CD14-positive monocyte (primary cell): Measurements from ENCODE around the gene SMG1. TPM values are rescaled to one million over a fixed set of nuclear protein-coding genes. Genes with fewer than 3 reads are reported as not detected.

Experiments
- DNase-seq, 3 donors: peaks; one replicate each; pipeline ENCODE4 v3.0.0-alpha.2; 2011 to 2022
- H2AFZ ChIP-seq: 2 replicates; pipeline ENCODE4 v1.6.0; 2012; ENCODE audit warnings: mild to moderate bottlenecking, low read depth, low read length, inconsistent platforms; ENCODE audit not compliant: insufficient read depth, poor library complexity, severe bottlenecking
- H3K27ac ChIP-seq, 2 donors: 1 replicate in 1 of 2; 2 replicates in 1 of 2; pipeline ENCODE4 v1.5.1; 2012 to 2013; ENCODE audit warnings: low read length in 2 of 2, control low read depth in 1 of 2, inconsistent platforms in 1 of 2, low read depth in 1 of 2, mild to moderate bottlenecking in 1 of 2
- H3K27me3 ChIP-seq, 2 donors: one replicate each; pipeline versions ENCODE4 v1.6.0 to v1.6.1; 2011 to 2013; ENCODE audit warnings: low read length in 2 of 2; ENCODE audit not compliant: control insufficient read depth in 2 of 2, insufficient read depth in 2 of 2
- H3K36me3 ChIP-seq, 2 donors: replicated peaks in 1 of 2; 1 replicate in 1 of 2; 2 replicates in 1 of 2; pipeline versions ENCODE4 v1.5.1 to v1.6.1; 2012 to 2013; ENCODE audit warnings: low read length in 2 of 2, control low read depth in 1 of 2, inconsistent platforms in 1 of 2, mild to moderate bottlenecking in 1 of 2; ENCODE audit not compliant: insufficient read depth in 2 of 2, control insufficient read depth in 1 of 2
- H3K4me1 ChIP-seq, 2 donors: 1 replicate in 1 of 2; 2 replicates in 1 of 2; pipeline versions ENCODE4 v1.5.1 to v1.6.1; 2012 to 2013; ENCODE audit warnings: low read length in 2 of 2, control low read depth in 1 of 2, inconsistent platforms in 1 of 2, mild to moderate bottlenecking in 1 of 2, moderate library complexity in 1 of 2; ENCODE audit not compliant: insufficient read depth in 2 of 2, control insufficient read depth in 1 of 2
- H3K4me2 ChIP-seq: replicated peaks from 2 replicates; pipeline ENCODE3; 2012; ENCODE audit warnings: low read length, moderate library complexity, mild to moderate bottlenecking; ENCODE audit not compliant: poor library complexity, severe bottlenecking; ENCODE audit errors: extremely low read depth
- H3K4me3 ChIP-seq, 3 experiments: fragments of 200-600 bp in 1 of 3; sonication (generic) in 1 of 3; replicated peaks in 1 of 3; 1 replicate in 2 of 3; 2 replicates in 1 of 3; pipeline ENCODE4 v1.5.1; 2011 to 2013; ENCODE audit warnings: low read length in 3 of 3, mild to moderate bottlenecking in 3 of 3, control low read depth in 2 of 3, low read depth in 2 of 3, inconsistent platforms in 1 of 3, moderate library complexity in 1 of 3
- H3K79me2 ChIP-seq: 2 replicates; pipeline ENCODE4 v1.6.0; 2012; ENCODE audit warnings: mild to moderate bottlenecking, control low read depth, inconsistent platforms, low read length, moderate library complexity; ENCODE audit not compliant: insufficient read depth
- H3K9ac ChIP-seq: 2 replicates; pipeline ENCODE4 v1.6.0; 2017; ENCODE audit warnings: low read length, mild to moderate bottlenecking; ENCODE audit not compliant: insufficient read depth, poor library complexity, severe bottlenecking
- H3K9me3 ChIP-seq, 2 donors: replicated peaks in 1 of 2; 1 replicate in 1 of 2; 2 replicates in 1 of 2; pipeline versions ENCODE4 v1.5.1 to v1.6.1; 2012 to 2013; ENCODE audit warnings: low read length in 2 of 2, control low read depth in 1 of 2; ENCODE audit not compliant: control insufficient read depth in 1 of 2, insufficient read depth in 1 of 2
- H4K20me1 ChIP-seq: 2 replicates; pipeline ENCODE4 v1.6.0; 2012; ENCODE audit warnings: mild to moderate bottlenecking, low read length, control low read depth, moderate library complexity; ENCODE audit not compliant: insufficient read depth
- H3K27ac Mint-ChIP-seq, 7 donors: one replicate each; pipeline ENCODE4 v1.8.0; 2020; ENCODE audit warnings: mild to moderate bottlenecking in 7 of 7, mixed read lengths in 7 of 7, moderate library complexity in 6 of 7, inconsistent platforms in 2 of 7
- H3K27me3 Mint-ChIP-seq, 3 donors: one replicate each; pipeline ENCODE4 v1.8.0; 2021 to 2022; ENCODE audit warnings: low read depth in 3 of 3, mild to moderate bottlenecking in 3 of 3, mixed read lengths in 3 of 3, moderate library complexity in 3 of 3, inconsistent platforms in 1 of 3
- H3K36me3 Mint-ChIP-seq, 2 donors: one replicate each; pipeline ENCODE4 v1.8.0; 2020; ENCODE audit warnings: mixed read lengths in 2 of 2, inconsistent platforms in 1 of 2, mild to moderate bottlenecking in 1 of 2
- H3K4me1 Mint-ChIP-seq: one replicate; pipeline ENCODE4 v1.8.0; 2020; ENCODE audit warnings: mild to moderate bottlenecking, mixed read lengths
- H3K4me3 Mint-ChIP-seq, 2 donors: one replicate each; pipeline ENCODE4 v1.8.0; 2020; ENCODE audit warnings: mild to moderate bottlenecking in 2 of 2, mixed read lengths in 2 of 2, moderate library complexity in 1 of 2
- H3K9me3 Mint-ChIP-seq, 7 donors: one replicate each; pipeline ENCODE4 v1.8.0; 2020 to 2022; ENCODE audit warnings: mixed read lengths in 7 of 7, mild to moderate bottlenecking in 6 of 7, moderate library complexity in 6 of 7, inconsistent platforms in 2 of 7
- WGBS: methylation state at CpG from one replicate; pipeline ENCODE4 v1.1.5; 2013; ENCODE audit warnings: missing lambda C conversion rate; ENCODE audit not compliant: insufficient coverage; 5-methylcytosine and 5-hydroxymethylcytosine counted together
- intact Hi-C, 2 donors: fragments of 100-400 bp; cut with micrococcal nuclease; formaldehyde crosslinking; loops; one replicate each; pipeline versions ENCODE4 v1.15.0 to v1.15.1; 2023
- polyA plus RNA-seq, 3 donors: library from polyadenylated mRNA; depleted of rRNA in 1 of 3; unstranded in 2 of 3; stranded (reverse) in 1 of 3; fragments of 300-500 nt in 2 of 3; fragments of >200 nt in 1 of 3; fragmentation: Illumina TruSeq in 2 of 3; gene quantifications; 1 replicate in 2 of 3; 2 replicates in 1 of 3; pipeline ENCODE4 v1.2.3, GENCODE V29; 2012 to 2021
- TF ChIP-seq, protein P1 (sequence below): fragments of 200-600 bp; IDR thresholded peaks from one replicate; pipeline ENCODE4 v1.8.0; 2022; ENCODE audit warnings: antibody characterized with exemption, mild to moderate bottlenecking

The SMG1 gene
- polyA plus RNA-seq, 3 donors: 2.4 to 31.8 (median 7.1) TPM

DNA sequence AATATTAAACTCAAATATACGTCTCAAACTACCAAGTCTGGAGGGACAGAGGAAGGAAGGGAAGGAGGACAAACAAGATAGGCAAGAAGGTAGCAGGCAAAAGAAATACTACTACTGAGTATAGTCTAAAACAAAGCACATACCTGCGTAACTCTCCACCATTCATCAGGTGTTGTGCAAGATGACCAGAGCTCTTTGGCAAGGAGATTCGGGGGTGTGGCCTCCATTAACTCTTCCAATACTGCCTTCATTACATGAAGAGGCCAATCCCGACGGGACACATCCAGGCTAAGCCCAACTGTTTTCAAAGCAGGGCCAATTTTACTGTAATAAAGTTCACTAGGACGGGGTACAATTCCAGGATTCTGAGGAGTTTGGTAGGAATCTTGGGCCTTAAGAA, 86.7 kb downstream of the SMG1 start:
- no peak for DNase-seq
- peak overlapping the region in 4 of 7 donors; percentile 34 to 60 (median 39) for H3K27ac Mint-ChIP-seq
- Histone ChIP-seq H4K20me1 (peaks cover 10% of the 10 kb centered on the region), H3K79me2 (no peaks in the 10 kb centered on the region), H3K27ac (no peak overlapping the region), H3K27me3 (no peaks in the 10 kb centered on the region), H3K4me3 (no peak overlapping the region), H3K36me3 (peaks cover 96 to 99% of the 10 kb centered on the region in 2 donors), H3K9me3 (peaks cover 10 to 15% of the 10 kb centered on the region in 2 donors), H3K4me2 (no peak overlapping the region), H3K9ac (no peak overlapping the region), H2AFZ (no peak overlapping the region), H3K4me1 (no peaks in the 10 kb centered on the region)
- H3K4me1 Mint-ChIP-seq: no peaks in the 10 kb centered on the region
- TF ChIP-seq, protein P1, sequence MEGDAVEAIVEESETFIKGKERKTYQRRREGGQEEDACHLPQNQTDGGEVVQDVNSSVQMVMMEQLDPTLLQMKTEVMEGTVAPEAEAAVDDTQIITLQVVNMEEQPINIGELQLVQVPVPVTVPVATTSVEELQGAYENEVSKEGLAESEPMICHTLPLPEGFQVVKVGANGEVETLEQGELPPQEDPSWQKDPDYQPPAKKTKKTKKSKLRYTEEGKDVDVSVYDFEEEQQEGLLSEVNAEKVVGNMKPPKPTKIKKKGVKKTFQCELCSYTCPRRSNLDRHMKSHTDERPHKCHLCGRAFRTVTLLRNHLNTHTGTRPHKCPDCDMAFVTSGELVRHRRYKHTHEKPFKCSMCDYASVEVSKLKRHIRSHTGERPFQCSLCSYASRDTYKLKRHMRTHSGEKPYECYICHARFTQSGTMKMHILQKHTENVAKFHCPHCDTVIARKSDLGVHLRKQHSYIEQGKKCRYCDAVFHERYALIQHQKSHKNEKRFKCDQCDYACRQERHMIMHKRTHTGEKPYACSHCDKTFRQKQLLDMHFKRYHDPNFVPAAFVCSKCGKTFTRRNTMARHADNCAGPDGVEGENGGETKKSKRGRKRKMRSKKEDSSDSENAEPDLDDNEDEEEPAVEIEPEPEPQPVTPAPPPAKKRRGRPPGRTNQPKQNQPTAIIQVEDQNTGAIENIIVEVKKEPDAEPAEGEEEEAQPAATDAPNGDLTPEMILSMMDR: no peak
- H3K27me3 Mint-ChIP-seq: peaks cover 0 to 2% (median 0%) of the 10 kb centered on the region in 3 donors
- WGBS: 100% methylated on average over 1 of the region's 6 CpGs
- H3K4me3 Mint-ChIP-seq: no peak overlapping the region
- peaks cover 86 to 100% of the 10 kb centered on the region in 2 donors for H3K36me3 Mint-ChIP-seq
- intact Hi-C loops: no loop called here
- peaks cover 0 to 11% (median 3%) of the 10 kb centered on the region in 7 donors for H3K9me3 Mint-ChIP-seq

DNA sequence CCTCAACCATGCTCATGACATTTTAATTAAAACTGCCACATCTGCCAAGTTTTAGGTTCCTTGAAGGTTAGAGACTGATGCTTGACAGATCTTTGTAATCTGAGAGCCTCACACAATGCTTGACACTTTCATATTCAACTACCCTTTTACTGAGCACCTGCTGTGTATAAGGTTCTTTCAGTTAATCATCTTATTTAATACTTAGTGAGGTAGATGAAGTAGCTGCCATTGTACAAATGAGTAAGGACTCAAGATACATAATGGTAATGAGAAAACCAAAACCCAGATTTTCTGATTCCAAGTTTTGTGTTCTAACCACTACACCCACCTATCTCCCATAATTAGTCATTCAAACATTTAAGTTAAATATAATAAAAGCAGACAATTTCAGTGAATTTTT, 89.5 kb downstream of the SMG1 start:
- peaks cover 84 to 91% of the 10 kb centered on the region in 2 donors for H3K36me3 Mint-ChIP-seq
- H3K9me3 ChIP-seq: peaks cover 10 to 15% of the 10 kb centered on the region in 2 donors
- H3K4me2 ChIP-seq: no peak overlapping the region
- peaks cover 0 to 11% (median 3%) of the 10 kb centered on the region in 7 donors for H3K9me3 Mint-ChIP-seq
- peaks cover 14% of the 10 kb centered on the region for H4K20me1 ChIP-seq
- H3K27ac Mint-ChIP-seq: no peak overlapping the region
- TF ChIP-seq, protein P1: no peak
- intact Hi-C loops: no loop called here
- H3K27me3 ChIP-seq: no peaks in the 10 kb centered on the region
- no peaks in the 10 kb centered on the region for H3K4me1 ChIP-seq
- no peak overlapping the region for H2AFZ ChIP-seq
- DNase-seq: no peak
- H3K36me3 ChIP-seq: peaks cover 99% of the 10 kb centered on the region in 2 donors
- H3K27ac ChIP-seq: no peak overlapping the region
- no peaks in the 10 kb centered on the region for H3K4me1 Mint-ChIP-seq
- H3K4me3 ChIP-seq: no peak overlapping the region
- H3K4me3 Mint-ChIP-seq: no peak overlapping the region
- no peaks in the 10 kb centered on the region for H3K79me2 ChIP-seq
- no peak overlapping the region for H3K9ac ChIP-seq
- H3K27me3 Mint-ChIP-seq: no peaks in the 10 kb centered on the region
